Hematopoietic multipotent progenitor cell treated with erythropoietin and hydrocortisone succinate and interleukin-3 and kit ligand, for 8 days (in vitro differentiated cells): ENCODE measurements around the gene RHOU.
A peak's percentile ranks its signal among the peaks of the same experiment; 100 is the strongest.

ENCODE experiments used
- DNase-seq: peaks from one replicate; pipeline ENCODE4 v3.0.0-alpha.2; 2015

The RHOU gene

GRCh38 chr1:228739826-228740225 lies 4.5 kb downstream of the RHOU start:
- no peak for DNase-seq

GRCh38 chr1:228740543-228741317 lies 5.5 kb downstream of the RHOU start:
- no peak for DNase-seq

- peak; percentile 77 for DNase-seq
Observed at GRCh38 chr1:228742281-228742860, 7.1 kb downstream of the RHOU start.

GRCh38 chr1:228743405-228743804 lies 8.1 kb downstream of the RHOU start:
- DNase-seq, result no peak

GRCh38 chr1:228744356-228744755 lies 9.1 kb downstream of the RHOU start:
- DNase-seq, result no peak

GRCh38 chr1:228744918-228745317 lies 9.6 kb downstream of the RHOU start:
- DNase-seq, result no peak

GRCh38 chr1:228745497-228745896 lies 10.2 kb downstream of the RHOU start:
- DNase-seq, result no peak

GRCh38 chr1:228747301-228747935 lies 12.1 kb downstream of the RHOU start:
- no peak for DNase-seq

- no peak for DNase-seq
Observed at GRCh38 chr1:228748029-228748428, 12.8 kb downstream of the RHOU start.

GRCh38 chr1:228748431-228748830 lies 13.2 kb downstream of the RHOU start:
- DNase-seq, result no peak

- DNase-seq, result no peak
Observed at GRCh38 chr1:228749765-228750164, 14.5 kb downstream of the RHOU start.

GRCh38 chr1:228750915-228751314 lies 15.6 kb downstream of the RHOU start:
- DNase-seq, result no peak

GRCh38 chr1:228751360-228752098 lies 16.2 kb downstream of the RHOU start:
- no peak for DNase-seq

- DNase-seq, result no peak
Observed at GRCh38 chr1:228752258-228752657, 17.0 kb downstream of the RHOU start.

- no peak for DNase-seq
Observed at GRCh38 chr1:228752675-228753265, 17.5 kb downstream of the RHOU start.

GRCh38 chr1:228753287-228753686 lies 18.0 kb downstream of the RHOU start:
- DNase-seq, result no peak

GRCh38 chr1:228753786-228754360 lies 18.6 kb downstream of the RHOU start:
- no peak for DNase-seq

- no peak for DNase-seq
Observed at GRCh38 chr1:228754646-228755268, 19.5 kb downstream of the RHOU start.

- DNase-seq, result no peak
Observed at GRCh38 chr1:228755800-228756199, 20.5 kb downstream of the RHOU start.

- DNase-seq, result no peak
Observed at GRCh38 chr1:228756457-228756856, 21.2 kb downstream of the RHOU start.

- DNase-seq, result no peak
Observed at GRCh38 chr1:228758447-228758846, 23.2 kb downstream of the RHOU start.

GRCh38 chr1:228760979-228761378 lies 25.7 kb downstream of the RHOU start:
- no peak for DNase-seq
